Transverse colon (tissue), 4 donors: ENCODE measurements around the gene TFAM.
A peak's percentile ranks its signal among the peaks of the same experiment; 100 is the strongest.

ENCODE experiments used
- EP300 ChIP-seq: sonication (generic); formaldehyde crosslinking; IDR thresholded peaks from one replicate; pipeline ENCODE4 v1.6.1; 2017; ENCODE audit warnings: antibody characterized with exemption, low read depth
- POLR2A ChIP-seq: fragments of 450-650 bp; IDR thresholded peaks from one replicate; pipeline ENCODE4 v1.6.1; 2016; ENCODE audit warnings: antibody characterized with exemption, mild to moderate bottlenecking, moderate library complexity
- POLR2AphosphoS5 ChIP-seq, 3 donors: sonication (generic); formaldehyde crosslinking; IDR thresholded peaks; one replicate each; pipeline ENCODE4 v1.6.1; 2016; ENCODE audit warnings: antibody characterized with exemption in 3 of 3
- TF ChIP-seq, protein P1 (sequence below), 5 experiments: fragments of 200-600 bp in 3 of 5; fragments of 450-650 bp in 2 of 5; sonication (generic) in 3 of 5; IDR thresholded peaks; 1 replicate in 2 of 5; 2 replicates in 3 of 5; pipeline ENCODE4 v1.5.1; 2016 to 2017; ENCODE audit warnings: antibody characterized with exemption in 5 of 5, inconsistent platforms in 3 of 5, mild to moderate bottlenecking in 2 of 5, moderate library complexity in 1 of 5

- TF ChIP-seq, protein P1, sequence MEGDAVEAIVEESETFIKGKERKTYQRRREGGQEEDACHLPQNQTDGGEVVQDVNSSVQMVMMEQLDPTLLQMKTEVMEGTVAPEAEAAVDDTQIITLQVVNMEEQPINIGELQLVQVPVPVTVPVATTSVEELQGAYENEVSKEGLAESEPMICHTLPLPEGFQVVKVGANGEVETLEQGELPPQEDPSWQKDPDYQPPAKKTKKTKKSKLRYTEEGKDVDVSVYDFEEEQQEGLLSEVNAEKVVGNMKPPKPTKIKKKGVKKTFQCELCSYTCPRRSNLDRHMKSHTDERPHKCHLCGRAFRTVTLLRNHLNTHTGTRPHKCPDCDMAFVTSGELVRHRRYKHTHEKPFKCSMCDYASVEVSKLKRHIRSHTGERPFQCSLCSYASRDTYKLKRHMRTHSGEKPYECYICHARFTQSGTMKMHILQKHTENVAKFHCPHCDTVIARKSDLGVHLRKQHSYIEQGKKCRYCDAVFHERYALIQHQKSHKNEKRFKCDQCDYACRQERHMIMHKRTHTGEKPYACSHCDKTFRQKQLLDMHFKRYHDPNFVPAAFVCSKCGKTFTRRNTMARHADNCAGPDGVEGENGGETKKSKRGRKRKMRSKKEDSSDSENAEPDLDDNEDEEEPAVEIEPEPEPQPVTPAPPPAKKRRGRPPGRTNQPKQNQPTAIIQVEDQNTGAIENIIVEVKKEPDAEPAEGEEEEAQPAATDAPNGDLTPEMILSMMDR (IDR thresholded peaks at IDR 0.05) = no peak
- TF ChIP-seq POLR2AphosphoS5 (IDR thresholded peaks at IDR 0.05) = peak in 1 of 3 donors; percentile 25
- TF ChIP-seq POLR2A = no peak
- no peak for TF ChIP-seq EP300
Observed at GRCh38 chr10:58435297-58435985, 50.2 kb downstream of the TFAM start.
